Left hindlimb (tissue), 1 donor: ENCODE measurements around the gene SYCE3.

Experiments used
- DNase-seq: peaks from one replicate; pipeline ENCODE4 v3.0.0-alpha.2; 2018

SYCE3 gene

DNA sequence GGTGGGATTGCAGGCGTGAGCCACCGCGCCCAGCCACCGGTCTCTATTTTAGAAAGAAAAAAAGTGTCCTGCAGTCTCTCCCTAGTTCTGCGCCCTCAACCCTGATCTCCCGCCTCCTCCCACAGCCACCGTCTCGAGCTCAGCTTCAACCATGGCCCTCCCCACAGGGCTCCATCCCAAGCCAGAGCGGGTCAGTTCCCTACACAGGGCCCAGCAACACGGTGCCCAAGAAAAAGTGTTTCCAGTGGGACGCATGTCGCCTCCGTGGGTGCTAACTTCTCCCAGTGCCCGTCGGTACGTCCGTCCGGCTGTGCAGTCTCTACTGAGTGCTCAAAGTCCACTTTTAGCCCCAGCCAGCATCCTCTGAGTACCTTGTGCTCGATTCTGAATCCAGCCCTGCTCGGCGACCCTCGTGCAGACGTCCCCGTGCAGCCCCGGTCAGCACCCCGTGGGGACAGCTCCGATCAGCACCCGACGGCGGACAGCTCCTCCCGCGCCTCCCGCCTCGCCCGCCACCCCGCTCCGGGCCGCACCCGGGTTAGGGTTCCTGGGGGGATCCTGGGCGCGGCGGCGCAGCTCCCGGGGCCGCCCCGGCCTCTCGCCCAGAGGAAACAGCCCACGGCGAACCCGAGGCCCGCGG, 37.2 kb upstream of the SYCE3 start:
- peak; percentile 72 for DNase-seq

DNA sequence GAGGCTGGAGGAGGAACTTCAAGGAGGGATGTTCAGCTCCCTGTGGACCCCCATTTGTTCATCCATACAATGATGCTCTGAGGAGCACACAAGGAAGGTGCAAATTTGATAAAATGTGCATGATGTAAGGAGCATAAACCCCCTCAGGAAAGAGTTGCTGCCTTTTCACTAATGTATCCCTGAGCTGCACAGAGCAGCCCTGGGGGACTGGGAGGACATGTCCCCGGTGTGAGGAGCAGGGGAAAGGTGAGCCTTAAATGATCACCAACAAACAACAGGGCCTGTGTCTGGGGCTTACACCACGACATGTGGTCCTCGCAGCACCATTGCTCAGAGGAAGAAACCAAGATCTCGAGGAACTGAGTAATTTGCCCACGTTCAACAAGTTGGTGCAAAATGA, 34.4 kb upstream of the SYCE3 start:
- DNase-seq, result no peak

DNA sequence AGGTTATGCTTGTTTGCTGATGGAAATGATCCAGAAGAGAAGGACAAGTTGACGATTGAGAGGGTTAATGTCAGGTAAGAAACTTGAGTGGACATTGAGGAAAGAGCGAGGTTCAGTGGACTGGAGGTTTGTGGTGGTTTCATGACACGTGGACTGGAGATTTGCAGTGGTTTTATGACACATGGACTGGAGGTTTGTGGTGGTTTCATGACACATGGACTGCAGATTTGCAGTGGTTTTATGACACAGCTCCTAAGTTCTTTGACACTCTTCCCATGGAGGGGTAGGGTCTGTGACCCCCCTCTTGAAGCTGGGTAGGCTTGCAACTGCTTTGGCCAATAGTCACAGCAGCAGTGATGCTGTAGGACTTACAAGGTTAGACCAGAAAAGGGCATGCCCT, 32.5 kb upstream of the SYCE3 start:
- DNase-seq, result no peak

DNA sequence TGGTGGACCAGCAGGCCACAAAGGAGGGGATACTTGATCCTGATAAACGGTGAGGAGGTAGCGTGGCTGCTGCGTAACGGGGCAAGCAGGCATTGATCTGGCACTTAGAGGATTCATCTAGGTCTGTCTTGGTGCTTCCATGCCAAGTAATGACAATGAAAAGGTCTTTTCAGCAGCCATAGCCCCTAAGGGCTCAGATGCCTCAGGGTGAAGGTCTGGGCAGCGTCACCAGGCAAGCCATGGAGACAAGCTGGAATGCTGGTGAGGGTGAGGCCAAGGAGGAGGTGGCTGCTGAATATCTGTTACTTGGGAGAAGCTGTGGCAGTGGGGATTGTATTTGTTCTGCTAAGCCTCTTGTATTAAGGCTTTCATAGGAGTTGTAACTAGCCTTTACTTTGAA, 24.7 kb upstream of the SYCE3 start:
- DNase-seq, result no peak

DNA sequence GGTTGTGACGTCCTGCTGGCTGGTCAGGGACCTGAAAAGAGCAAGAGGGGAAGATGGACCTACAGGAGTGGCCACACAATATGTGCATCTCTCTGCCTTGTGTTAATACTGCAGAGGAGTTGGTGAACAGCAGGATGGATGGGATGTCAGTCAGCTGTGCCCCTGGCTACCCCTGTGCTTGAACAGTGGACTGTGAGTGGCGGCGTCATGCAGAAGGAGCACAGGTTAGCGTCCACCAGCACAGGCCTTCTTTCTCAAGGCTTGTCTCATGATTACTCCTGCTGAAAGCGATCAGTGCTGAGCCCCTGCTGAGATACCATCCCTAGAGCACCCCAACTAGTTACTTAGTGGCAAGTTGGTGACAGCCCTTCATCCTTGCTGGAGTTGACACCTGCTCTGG, 23.7 kb upstream of the SYCE3 start:
- DNase-seq, result no peak

DNA sequence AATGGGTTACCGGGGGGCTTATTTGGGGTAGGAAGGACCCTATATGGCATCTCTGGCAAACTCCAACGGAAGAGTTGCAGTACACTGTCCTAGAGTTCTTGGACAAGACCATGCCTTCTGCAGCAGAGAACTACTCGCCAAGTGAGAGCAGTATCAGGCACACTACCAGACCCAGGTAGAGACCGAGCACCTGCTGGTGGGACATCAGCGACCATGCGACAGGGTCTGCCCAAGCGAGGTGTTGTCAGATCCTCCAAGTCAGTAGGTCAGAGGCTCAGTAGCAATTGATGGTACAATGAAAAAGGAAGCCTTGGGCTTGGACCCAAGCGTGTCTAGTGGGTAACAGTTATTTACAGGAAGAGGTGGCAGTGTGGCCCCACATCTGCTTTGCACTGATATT, 23.1 kb upstream of the SYCE3 start:
- DNase-seq, result no peak

DNA sequence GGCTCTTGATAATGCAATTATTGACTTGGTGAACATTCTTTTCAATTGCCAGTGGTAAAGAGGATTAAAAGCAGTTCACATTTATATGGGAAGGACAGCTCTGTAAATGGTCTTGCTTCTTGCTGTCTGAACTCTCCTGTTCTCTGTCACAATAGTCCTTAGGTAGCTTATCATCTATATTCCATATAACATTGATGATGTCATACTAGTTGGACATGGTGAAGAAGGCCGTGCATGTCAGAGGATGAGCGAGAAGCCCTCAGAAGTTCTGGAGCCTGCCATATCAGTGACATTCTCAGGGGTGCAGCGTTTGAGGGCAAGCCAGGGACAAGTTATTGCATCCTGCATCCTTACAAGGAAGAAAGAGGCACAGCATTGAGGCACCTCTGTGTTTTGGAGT, 22.5 kb upstream of the SYCE3 start:
- no peak for DNase-seq

DNA sequence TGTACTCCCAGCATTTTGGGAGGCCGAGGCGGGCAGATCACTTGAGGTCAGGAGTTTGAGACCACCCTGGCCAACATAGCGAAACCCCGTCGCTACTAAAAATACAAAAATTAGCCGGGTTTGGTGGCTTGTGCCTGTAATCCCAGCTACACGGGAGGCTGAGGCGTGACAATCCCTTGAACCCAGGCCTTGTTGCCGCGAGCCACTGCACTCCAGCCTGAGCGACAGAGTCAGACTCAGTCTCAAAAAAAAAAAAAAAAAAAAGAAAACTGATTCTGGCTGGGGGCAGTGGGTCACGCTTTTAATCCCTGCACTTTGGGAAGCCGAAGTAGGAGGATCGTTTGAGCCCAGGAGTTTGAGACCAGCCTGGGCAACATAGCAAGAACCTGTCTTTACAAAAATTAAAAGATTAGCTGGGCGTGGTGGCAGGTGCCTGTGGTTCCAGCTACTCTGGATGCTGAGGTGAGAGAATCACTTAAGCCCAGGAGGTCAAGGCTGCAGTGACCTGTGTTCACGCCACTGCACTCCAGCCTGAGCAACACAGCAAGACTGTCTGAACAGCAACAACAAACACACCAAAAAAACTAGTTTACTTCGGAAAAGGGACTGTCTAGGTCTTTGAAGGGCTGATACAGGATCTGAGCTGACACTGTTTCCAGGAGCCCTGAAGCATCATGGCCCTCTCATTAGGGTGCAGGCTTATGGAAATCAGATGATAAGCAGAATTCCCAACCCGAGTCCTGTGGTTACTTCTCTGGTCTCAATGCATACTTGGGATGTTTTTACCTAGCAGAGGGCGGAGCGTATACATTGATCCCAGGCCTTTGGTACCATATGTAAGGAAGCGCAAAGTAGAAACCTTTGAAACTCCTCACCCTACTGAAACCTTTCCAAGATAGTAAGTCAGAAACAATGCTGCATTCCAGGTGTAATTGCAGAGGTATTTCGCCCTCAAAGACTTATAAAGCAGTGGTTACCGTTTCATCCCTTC, 21.7 kb upstream of the SYCE3 start:
- DNase-seq, result no peak

DNA sequence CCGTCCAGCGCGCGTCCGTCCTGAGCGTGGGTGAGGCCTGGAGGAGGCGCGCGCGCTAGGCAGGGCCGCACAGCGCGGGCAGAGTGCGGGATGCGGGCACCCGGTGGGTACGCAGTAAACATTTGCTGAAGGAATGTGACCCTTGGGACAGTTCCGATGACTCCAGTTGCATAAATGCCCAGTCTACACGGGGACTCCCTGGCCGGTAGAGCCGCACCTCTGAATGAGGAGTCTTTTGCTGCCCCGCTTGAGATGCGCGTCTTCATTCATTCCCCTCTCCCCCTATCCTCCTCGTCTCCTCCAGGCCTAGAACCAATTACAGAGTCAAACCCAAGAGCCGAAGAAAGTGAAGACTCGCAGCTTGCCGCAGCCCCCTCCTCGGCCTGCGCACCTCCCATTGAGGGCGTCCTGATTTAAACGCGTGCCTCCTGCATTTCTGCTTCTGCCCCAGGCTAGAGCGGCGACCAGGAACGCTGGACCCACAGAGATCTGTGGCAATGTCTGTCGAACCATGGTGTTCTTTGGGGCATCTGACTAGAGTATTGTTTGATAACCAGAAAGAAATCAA, 20.7 kb upstream of the SYCE3 start:
- no peak for DNase-seq

DNA sequence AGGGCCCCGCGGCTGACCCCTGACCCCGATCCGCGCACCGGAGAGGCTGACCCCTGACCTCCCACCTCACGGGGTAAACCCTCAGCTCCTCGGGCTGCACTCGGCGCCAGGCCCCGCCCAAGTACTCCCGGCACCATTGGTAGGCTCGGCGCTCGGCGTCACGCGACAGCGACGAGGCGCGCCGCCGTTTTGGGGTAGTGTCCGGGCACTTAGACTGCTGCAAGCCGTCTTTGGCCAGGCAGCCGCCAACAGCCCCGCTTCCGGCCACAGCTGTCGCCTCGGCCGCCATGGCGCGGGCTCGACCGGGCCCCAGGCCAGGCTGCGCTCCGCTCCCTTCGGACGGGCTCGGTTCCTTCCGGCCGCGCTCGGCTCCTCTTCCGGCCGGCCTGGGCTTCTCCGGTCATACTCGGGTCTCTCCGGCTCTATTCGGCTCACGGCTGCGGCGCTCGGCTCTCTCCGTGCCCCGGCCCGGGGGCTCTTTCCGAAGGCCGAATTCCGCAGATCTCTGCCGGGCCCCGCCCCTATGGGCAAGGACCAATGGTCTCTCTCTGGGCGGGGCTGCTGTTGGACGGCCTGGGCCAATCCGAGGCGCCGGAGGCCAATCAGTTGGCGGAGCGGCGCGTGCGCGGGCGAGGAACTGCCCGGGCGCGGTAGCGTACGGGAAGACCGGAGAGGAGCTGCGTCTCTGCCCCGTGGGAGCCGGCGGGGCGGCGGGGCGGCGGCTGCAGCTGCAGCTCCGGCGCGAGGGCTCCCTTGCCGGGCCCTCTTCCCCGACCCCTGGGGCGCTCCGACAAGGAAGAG, 20.0 kb upstream of the SYCE3 start, which contains the start of gene CHKB:
CHKB (minus strand) TSS at position 357 of the 801 bp plus-strand sequence; CDS start at position 289, 68 bp downstream.
- DNase-seq, result peak; percentile 99

DNA sequence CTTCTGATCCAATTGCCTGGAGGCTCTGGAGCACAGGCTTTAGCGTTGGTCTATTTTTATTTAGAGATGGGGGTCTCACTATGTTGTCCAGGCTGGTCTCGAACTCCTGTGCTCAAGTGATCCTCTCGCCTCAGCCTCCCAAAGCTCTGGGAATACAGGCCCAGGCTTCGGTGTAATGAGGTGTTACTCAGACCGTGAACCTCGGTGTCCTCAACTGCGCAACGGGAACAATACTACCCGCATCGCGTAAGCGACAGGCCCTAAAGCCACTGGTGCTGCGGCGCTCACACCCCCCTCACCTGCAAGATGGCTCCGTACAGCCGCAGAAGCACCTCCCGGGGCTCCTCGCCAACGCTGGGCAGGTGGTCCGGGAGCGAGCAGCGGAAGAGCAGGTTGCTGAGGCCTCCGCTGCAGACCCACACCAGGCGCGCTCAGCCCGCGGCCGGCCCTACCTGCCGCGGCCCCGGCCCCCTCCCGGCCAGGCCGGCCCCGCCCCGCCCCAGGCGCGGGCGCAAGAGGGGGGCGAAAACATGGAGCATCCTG, 19.3 kb upstream of the SYCE3 start:
- no peak for DNase-seq

DNA sequence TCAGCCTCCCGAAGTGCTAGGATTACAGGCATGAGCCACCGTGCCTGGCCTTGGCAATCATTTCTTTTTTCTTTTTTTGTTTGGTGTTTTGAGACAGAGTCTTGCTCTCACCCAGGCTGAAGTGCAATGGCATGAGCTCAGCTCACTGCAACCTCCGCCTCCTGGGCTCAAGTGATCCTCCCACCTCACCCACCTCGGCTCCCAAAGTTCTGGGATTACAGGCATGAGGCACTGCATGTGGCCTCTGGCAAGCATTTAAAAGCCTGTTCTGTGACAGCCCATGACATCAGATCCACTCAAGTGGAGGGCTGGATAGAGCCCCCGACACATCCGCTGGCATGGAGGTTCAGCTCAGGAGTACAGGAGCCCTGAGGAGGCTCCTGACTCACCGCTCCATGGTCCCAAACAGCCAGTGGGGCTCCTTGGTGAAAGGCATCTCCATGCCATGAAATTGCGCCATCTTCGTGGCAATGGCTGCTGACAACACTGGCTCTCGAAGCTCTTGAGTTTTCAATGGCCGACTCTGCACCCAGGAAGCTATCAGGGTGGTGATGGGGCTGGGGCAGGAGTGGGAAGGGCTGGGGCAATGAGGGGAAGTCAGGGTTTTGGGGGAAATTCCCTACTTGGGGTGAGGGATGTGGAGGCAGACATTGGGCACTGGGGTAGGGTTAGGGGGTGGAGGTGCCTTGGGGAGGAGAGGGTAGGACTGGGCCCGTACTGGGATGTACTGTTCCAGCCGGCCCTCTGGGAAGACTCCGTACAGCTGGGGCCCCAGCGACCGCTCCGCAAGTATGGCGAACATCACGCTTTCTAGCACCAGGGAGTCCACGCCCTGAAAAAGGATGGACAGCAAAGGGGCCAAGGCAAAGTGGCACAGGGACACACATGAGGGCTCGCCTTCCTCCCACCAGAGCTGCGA, 18.6 kb upstream of the SYCE3 start:
- no peak for DNase-seq

DNA sequence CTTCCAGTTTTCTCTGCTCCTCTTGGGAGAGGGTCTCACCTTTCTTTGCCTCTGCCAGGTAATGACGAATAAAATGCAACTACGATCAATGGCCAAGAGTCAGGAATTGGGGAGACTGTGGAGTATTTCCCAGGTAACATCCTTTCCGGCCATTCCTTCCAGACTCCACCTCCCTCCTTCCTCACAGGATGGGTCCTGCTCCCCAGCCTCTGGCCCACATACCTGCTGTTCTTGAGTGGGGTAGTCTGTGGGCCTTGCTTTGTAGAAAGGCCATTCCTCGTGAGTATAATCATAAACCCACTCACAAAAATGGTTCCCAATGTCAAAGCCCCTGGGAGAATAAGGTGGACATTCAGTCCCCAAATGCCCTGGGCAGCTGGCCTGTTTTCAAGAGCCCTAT, 17.0 kb upstream of the SYCE3 start:
- no peak for DNase-seq

DNA sequence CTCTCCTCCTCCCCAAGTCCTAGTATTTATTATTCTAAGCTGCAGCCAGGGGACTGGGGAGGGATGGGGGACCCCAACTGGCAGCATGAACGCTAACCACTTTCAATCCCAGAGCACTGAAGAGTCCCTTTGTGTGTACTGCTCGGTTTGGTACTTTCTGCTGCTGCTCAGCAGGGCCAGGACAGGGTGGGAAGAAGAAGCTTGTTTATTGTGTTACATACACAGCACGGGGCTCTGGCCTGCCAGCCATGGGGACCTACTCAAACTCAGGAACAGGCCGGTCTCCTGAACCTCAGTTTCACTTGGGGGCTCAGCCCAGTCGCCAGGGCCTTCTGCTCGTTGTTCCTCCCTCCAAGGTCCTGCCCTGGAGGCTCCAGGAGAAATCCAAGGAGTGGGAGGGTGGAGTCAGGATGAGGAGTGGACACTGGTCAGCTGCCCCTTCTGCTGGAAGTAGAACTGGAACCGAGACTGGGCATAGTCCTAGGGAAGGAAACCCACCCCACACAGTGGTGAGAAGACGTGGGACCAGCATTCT, 16.1 kb upstream of the SYCE3 start:
- no peak for DNase-seq

DNA sequence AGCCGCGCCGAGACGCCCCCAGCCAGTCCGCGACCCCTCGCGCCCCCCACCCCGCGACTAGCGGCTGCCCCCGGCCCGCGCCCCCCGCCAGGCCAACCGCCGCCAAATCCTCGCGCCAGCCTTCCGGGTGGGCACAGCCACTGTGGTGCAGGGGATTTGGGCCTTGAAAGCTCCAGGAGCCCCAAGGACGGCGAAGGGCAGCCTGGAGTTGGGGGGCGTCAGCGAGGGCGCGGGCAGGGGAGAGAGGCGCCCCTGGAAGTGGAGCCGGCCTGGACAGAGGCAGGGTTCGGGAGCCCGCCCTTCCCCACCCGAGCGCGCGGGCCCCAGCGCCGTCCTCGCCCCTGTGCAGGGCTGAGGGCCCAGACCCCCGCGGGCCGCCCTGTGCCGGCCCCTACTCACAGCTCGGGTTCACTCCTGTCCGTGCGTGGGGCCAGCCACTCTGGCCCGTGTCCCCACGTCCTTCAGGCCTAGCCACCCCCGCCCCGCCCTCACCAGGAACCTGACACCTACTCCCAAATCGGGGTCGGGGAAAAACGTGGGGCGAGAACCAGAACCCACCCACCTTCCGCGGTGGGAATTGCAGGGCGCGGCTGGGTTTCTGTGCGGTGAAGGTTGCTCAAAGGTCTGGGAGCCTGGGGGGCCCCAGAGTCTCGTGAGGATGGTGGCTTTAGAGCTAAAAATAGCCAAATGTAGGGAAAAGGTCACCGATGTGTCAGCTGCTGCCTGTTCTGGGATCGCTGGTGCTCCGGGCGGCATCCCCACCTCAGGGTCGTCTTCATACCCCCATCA, 15.5 kb upstream of the SYCE3 start, which contains the start of gene CPT1B:
CPT1B (minus strand) TSS at position 441 of the 789 bp plus-strand sequence. CDS start 512 bp downstream, outside the sequence.
- DNase-seq, result no peak

DNA sequence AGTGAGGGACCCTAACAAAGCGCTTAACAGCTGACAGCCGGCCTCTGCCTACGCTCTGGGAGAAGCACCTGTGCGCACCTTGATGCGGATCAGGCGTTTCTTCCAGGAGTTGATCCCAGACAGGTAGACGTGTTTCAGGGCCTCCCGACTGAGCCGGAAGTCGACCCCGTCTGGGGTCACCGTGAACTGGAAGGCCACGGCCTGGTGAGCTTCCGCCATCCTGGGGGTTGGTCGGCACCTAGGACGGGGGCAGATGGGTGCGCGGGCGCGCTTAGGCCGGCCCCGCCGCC, 14.9 kb upstream of the SYCE3 start:
- no peak for DNase-seq

DNA sequence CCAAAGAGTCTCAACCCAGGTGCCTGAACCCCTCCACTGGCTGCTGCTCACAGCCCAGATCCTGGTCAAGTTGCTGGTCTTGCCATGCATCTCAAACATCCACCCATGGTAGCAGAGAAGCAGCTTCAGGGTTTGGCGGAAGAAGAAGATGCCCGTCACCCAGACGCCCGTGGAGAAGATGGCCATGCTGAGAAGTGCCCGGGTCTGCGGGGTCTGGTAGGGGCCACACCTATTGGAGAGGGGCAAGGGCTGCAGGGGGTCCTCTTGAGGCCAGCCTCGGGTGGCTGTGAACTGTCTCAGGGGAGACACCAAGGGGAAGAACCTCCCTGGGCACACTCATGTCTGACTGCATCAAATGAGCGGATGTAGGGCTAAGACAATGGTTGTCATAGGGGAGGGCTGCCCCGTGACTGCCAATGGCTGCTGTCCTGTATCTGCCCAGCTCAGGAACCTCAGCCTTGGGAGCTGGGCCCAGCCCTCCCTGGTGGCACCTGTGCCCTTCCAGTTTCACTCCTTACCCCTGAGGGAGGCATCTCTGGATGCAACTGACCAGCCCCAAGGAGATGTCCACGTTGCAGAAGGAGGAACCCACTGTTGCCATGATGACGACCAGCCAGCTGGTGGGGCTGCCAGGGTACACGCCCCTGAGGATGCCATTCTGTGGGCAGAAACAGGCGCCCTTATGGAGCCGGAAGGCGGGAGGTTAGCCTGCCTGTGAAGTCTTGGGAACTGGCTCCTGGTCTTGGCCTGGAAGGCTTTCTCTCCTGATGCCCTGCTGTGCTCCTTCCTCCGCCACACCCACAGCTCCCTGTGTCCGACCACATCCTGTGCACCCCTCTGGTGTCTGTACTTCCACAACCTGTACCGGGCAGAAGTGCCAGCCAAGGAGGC, 14.3 kb upstream of the SYCE3 start:
- no peak for DNase-seq

DNA sequence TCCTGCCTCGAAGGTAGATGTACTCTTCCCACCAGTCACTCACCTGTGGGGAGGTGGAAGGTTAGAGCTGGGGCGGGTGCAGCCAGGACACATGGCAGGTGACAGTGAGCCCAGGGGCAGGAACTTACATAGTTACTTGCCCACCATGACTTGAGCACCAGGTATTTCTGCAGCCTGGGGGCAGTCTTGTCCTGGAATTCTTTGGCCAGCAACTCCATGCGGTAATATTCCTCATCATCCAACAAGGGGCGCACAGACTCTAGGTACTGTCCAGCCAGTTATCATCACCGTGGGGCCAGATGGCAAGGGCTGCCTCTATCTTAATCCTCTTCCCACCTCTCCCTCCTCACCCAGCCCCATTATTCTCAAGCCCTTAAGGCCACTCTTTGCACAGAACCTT, 13.4 kb upstream of the SYCE3 start:
- no peak for DNase-seq

DNA sequence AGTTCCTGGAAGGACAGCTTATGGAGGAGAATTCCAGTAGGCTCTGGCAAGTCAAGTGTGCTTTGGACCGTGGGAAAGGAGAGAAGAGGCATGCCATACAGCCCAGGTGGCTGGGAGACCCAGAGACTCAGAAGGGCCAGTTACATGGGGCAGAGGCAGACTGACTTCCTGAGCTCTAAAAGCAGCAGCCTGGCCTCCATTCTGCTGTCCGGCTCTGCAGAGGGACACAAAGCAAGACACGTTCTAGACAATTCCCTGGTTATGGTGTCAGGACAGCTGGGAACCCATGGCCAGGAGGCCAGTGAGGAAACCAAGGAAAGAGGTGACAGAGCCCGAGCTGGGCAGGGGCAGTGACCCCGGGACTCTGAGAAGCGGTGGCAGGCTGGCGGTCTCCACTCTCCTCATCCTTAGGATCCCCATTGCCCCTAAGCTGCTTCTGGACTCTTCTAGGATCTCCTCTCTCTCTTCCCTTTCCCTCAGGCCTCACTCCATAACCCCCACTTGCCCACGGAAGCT, 12.8 kb upstream of the SYCE3 start:
- no peak for DNase-seq
